Cardiac muscle cell (in vitro differentiated cells and primary cell): ENCODE data around the gene WDR82. TPM values are rescaled to one million over a fixed set of nuclear protein-coding genes. Genes with fewer than 3 reads are reported as not detected.

Experiments
- DNase-seq, 2 donors: peaks; one replicate each; pipeline versions ENCODE4 v3.0.0 to v3.0.0-alpha.2; 2010 to 2017; ENCODE audit warnings: low read depth in 1 of 2, low spot score in 1 of 2
- H3K27ac ChIP-seq: fragments of 200-600 bp; sonication (generic); 2 replicates; pipeline ENCODE4 v1.5.1; 2016
- H3K27me3 ChIP-seq: fragments of 200-600 bp; sonication (generic); 2 replicates; pipeline ENCODE4 v1.6.0; 2016; ENCODE audit warnings: control low read depth
- H3K36me3 ChIP-seq: fragments of 200-600 bp; sonication (generic); 2 replicates; pipeline ENCODE4 v1.5.1; 2016; ENCODE audit warnings: control low read depth
- H3K4me1 ChIP-seq: fragments of 200-600 bp; sonication (generic); 2 replicates; pipeline ENCODE4 v1.8.1; 2017; ENCODE audit warnings: low read depth, mild to moderate bottlenecking, mixed run types
- H3K4me3 ChIP-seq: fragments of 200-600 bp; sonication (generic); 2 replicates; pipeline ENCODE4 v1.5.1; 2016; ENCODE audit warnings: mild to moderate bottlenecking
- H3K9me3 ChIP-seq: fragments of 200-600 bp; sonication (generic); 2 replicates; pipeline ENCODE4 v1.5.1; 2017; ENCODE audit warnings: low read depth, mild to moderate bottlenecking, control low read depth
- polyA plus RNA-seq: library from polyadenylated mRNA; unstranded; fragments of >200 nt; fragmentation: Nextera tagmentation; extraction: Ambion mirVana; gene quantifications from 2 replicates; pipeline ENCODE4 v1.2.1, GENCODE V29; 2016
- total RNA-seq: library from RNA; depleted of rRNA; stranded (reverse); fragments of >200 nt; gene quantifications from 2 replicates; pipeline ENCODE4 v1.2.3, GENCODE V29; 2016
- TF ChIP-seq, protein P1 (sequence below): IDR thresholded peaks from 2 replicates; pipeline ENCODE4 v1.5.1; 2012; ENCODE audit warnings: low read depth, mild to moderate bottlenecking, low read length

WDR82 gene
- total and polyA plus RNA-seq, 2 experiments from 2014 or later: 30.7 to 35.4 TPM

DNA sequence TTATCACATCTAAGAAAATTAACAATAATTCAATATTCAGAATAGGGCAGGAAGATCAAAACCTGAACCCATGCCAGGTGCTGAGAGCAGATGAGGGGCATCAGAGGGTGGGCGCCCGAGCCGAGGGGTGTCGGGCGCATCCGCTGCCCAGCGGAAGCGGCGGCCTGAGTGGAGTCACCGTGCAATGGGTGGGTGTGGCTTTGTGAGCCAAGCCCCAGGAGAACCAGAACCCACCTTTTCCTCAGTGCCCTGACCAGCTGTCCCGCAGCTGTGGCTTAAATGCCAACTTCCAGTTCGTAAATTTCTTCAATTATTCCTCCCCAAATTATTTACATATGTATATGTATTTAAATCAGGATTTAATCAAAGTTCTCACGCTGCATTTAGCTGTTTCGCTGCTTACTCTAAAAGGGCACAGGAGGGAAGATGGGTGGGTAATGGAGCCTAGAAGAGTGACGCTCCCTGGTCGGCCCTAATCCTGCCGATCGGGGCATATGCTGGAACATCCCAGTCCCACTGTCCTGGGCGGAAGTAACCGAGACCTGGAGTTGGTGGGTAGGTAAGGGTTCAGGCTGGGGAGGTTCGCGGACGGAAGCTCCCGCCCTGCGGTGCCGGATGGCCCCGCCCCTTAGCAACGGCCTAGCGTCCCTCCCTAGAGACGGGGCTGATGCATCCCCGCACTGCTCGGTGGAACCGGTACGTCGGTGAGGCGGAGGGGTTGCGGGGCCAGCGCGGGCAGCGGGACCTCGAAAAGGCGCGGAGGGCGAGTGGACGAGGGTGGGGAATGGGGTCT is 39.0 kb upstream of the WDR82 start:
- no peaks in the 10 kb centered on the region for H3K9me3 ChIP-seq
- peak; percentile 50 to 77 for DNase-seq
- no peaks in the 10 kb centered on the region for H3K36me3 ChIP-seq
- H3K27me3 ChIP-seq: peaks cover 12% of the 10 kb centered on the region
- H3K4me1 ChIP-seq: no peaks in the 10 kb centered on the region
- TF ChIP-seq, protein P1, sequence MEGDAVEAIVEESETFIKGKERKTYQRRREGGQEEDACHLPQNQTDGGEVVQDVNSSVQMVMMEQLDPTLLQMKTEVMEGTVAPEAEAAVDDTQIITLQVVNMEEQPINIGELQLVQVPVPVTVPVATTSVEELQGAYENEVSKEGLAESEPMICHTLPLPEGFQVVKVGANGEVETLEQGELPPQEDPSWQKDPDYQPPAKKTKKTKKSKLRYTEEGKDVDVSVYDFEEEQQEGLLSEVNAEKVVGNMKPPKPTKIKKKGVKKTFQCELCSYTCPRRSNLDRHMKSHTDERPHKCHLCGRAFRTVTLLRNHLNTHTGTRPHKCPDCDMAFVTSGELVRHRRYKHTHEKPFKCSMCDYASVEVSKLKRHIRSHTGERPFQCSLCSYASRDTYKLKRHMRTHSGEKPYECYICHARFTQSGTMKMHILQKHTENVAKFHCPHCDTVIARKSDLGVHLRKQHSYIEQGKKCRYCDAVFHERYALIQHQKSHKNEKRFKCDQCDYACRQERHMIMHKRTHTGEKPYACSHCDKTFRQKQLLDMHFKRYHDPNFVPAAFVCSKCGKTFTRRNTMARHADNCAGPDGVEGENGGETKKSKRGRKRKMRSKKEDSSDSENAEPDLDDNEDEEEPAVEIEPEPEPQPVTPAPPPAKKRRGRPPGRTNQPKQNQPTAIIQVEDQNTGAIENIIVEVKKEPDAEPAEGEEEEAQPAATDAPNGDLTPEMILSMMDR: no peak
- H3K27ac ChIP-seq: no peak overlapping the region
- peak overlapping the region; percentile 12 for H3K4me3 ChIP-seq

DNA sequence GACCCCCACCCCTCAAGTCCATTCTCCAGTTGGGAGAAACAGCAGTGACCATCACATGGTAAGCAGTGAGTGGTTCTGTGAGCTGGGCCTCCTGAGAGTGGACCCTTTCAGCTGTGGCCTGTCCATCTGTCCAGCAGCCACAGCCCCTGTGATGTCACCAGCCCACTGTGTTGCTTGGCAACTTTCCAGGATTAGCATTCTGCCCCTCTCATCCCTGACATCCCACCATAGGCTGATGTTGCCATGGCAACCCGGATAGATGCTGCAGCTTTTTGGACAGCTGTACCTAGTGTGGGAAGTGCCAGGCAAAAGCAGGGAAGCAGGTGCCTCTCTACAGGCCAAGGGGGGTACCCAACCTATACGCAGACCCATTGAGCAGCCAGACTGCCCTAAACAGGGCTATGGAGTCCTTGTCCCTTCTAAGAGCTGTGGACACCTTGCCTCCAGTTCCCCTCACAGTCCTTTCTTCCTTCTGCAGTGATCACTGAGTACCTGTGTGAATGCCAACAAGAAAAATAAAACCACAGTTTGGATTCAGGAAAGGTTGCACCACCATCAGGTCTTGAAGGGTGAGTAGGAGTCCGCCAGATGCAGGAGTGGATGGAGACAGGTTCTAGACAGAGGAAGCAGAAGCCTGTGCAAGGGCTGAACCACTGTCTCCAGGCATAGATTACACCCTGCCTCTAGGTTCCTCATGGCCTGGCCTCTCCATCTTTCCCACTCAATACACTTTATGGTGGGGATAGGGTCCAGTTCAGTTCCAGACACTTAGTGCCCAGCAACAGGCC is 37.7 kb upstream of the WDR82 start, which contains the start of gene DNAH1:
DNAH1 (plus strand) TSS at position 343 of the 788 bp plus-strand sequence. CDS start 6,124 bp downstream, outside the sequence.
- no peak for DNase-seq
- TF ChIP-seq, protein P1: no peak
- H3K27me3 ChIP-seq: peaks cover 12% of the 10 kb centered on the region
- H3K9me3 ChIP-seq: no peaks in the 10 kb centered on the region
- H3K36me3 ChIP-seq: no peaks in the 10 kb centered on the region
- H3K4me3 ChIP-seq: no peak within 1 kb of the TSS
- no peak within 1 kb of the TSS for H3K27ac ChIP-seq
- H3K4me1 ChIP-seq: no peaks in the 10 kb centered on the region

DNA sequence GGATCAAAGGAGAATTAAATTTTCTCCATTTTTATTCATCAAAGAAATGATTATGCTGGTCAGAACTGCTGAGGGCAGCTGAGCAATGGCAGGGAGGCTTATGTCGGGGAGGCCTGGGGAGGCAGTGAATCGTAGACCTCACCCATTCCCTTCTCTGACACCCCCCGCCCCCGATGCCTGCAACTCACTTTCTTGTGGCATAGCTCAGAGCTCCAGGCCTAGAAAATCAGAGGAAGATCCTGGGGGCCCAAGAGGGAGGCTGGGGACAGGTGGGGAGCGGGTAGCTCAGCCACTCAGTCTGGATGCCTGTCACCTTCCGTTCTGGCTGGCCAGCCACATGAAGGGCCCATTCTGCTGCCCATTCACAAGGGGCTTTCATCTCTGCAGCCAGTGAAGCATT is 36.6 kb upstream of the WDR82 start:
- Histone ChIP-seq H3K36me3 (no peaks in the 10 kb centered on the region), H3K9me3 (no peaks in the 10 kb centered on the region), H3K27ac (no peak overlapping the region), H3K4me1 (no peaks in the 10 kb centered on the region), H3K27me3 (peaks cover 12% of the 10 kb centered on the region), H3K4me3 (no peak overlapping the region)
- TF ChIP-seq, protein P1: no peak
- DNase-seq: no peak

DNA sequence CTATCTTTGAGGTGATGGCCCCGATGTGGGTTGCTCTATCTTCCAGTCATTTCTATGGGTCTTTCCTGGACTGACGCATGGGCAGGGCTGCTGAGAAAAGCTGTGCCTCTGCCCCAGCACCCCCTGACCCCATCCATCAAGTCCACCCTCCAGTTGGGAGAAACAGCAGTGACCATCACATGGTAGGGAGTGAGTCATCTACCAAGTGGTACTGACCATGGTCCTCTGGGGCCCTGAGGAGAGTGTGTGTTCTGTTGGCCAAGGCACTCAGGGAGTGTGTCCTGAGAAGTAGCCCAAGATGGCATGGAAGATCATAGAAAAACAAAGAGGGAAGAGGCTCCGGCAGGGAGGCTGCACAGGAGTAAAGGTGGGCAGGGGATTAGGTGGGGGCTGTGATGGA is 36.0 kb upstream of the WDR82 start:
- Histone ChIP-seq H3K36me3 (no peaks in the 10 kb centered on the region), H3K4me3 (no peak overlapping the region), H3K9me3 (no peaks in the 10 kb centered on the region), H3K27me3 (peaks cover 10% of the 10 kb centered on the region), H3K4me1 (no peaks in the 10 kb centered on the region), H3K27ac (no peak overlapping the region)
- DNase-seq: peak in 1 of 2 donors; percentile 16
- TF ChIP-seq, protein P1: no peak

DNA sequence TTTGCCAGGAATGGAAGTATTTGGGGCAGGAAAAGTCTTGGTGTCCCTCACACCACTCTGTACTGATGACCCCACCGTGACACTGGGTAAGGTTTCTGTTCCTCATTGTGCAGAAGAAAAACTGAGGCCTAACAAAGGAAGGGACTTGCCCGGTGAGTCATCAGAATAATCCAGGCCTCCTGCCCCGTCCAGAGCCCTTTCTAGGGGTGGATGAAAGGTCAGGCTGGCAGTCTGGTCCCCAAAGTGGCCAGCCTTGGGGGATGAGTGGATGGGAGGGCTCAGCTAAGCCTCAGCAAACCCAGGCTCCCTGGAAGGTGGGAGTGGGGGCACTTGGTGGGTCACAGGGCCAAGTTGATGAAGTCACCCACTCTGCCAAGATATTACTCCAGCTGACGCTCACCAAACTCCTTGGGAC is 35.3 kb upstream of the WDR82 start:
- no peak overlapping the region for H3K27ac ChIP-seq
- H3K4me3 ChIP-seq: no peak overlapping the region
- TF ChIP-seq, protein P1: no peak
- no peaks in the 10 kb centered on the region for H3K4me1 ChIP-seq
- no peaks in the 10 kb centered on the region for H3K9me3 ChIP-seq
- no peaks in the 10 kb centered on the region for H3K36me3 ChIP-seq
- peaks cover 5% of the 10 kb centered on the region for H3K27me3 ChIP-seq
- peak in 1 of 2 donors; percentile 30 for DNase-seq
